ENCODE measurements around the gene ENTPD1. TPM values are rescaled to one million over a fixed set of nuclear protein-coding genes. Genes with fewer than 3 reads are reported as not detected.
"Not testable (repeated sequence)": the region's sequence is repeated elsewhere in the genome, so short reads cannot be mapped to it uniquely, and the experiment has no call there.

ENTPD1 gene
- polyA plus RNA-seq, 3 donors, result 62.2 to 71.1 (median 70.4) TPM

DNA sequence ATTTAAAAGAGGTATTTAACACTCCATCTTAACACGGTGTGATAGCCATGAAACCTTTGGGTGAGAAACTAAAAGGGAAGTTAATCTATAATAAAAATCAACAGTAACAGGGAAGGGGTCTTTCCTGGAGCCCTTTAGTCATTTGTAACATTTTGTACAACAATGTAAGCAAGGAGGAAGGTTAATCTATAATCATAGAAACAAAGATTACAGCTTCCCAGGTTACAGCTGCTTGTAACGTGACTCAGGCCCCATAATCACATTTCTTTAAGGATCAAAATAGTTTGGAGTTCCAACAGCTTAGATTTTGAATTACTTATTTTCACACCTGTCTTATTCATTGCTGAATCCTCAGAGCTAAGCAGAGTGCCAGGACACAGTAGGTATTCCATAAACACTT is 133.9 kb downstream of the ENTPD1 start:
- no peaks in the 10 kb centered on the region for H3K79me2 ChIP-seq (ENCODE audit: insufficient read depth, low read length)
- peaks cover 34 to 42% of the 10 kb centered on the region in 2 donors for H3K36me3 Mint-ChIP-seq

GRCh38 chr10:95896071-95896850 is 140.3 kb downstream of the ENTPD1 start:
- Histone ChIP-seq H3K27me3 (ENCODE audit: control insufficient read depth in 2 of 2, insufficient read depth in 2 of 2, low read length in 2 of 2) (no peaks in the 10 kb centered on the region), H3K9me3 (replicated peaks in 1 of 2; ENCODE audit: control insufficient read depth in 1 of 2, insufficient read depth in 1 of 2, low read length in 2 of 2) (no peaks in the 10 kb centered on the region), H3K9ac (ENCODE audit: insufficient read depth, low read length, poor library complexity, severe bottlenecking) (no peak overlapping the region), H3K36me3 (replicated peaks in 1 of 2; ENCODE audit: control insufficient read depth in 1 of 2, insufficient read depth in 2 of 2, low read length in 2 of 2) (peaks cover 0 to 8% of the 10 kb centered on the region in 2 donors), H3K27ac (ENCODE audit: low read depth in 1 of 2, low read length in 2 of 2) (peak overlapping the region in 1 of 2 donors; percentile 63), H2AFZ (ENCODE audit: insufficient read depth, low read depth, low read length, poor library complexity, severe bottlenecking) (peak overlapping the region; percentile 32), H3K4me1 (ENCODE audit: control insufficient read depth in 1 of 2, insufficient read depth in 2 of 2, low read length in 2 of 2) (peaks cover 9 to 11% of the 10 kb centered on the region in 2 donors), H4K20me1 (ENCODE audit: insufficient read depth, low read length) (no peaks in the 10 kb centered on the region), H3K79me2 (ENCODE audit: insufficient read depth, low read length) (no peaks in the 10 kb centered on the region), H3K4me2 (replicated peaks; ENCODE audit: extremely low read depth, low read length, poor library complexity, severe bottlenecking) (no peak overlapping the region), H3K4me3 (replicated peaks in 1 of 3; ENCODE audit: low read depth in 2 of 3, low read length in 3 of 3) (no peak overlapping the region)
- Mint-ChIP-seq H3K9me3 (no peaks in the 10 kb centered on the region), H3K36me3 (peaks cover 33 to 34% of the 10 kb centered on the region in 2 donors), H3K27me3 (ENCODE audit: low read depth in 3 of 3) (no peaks in the 10 kb centered on the region), H3K4me3 (no peak overlapping the region), H3K4me1 (peaks cover 12% of the 10 kb centered on the region), H3K27ac (peak overlapping the region; percentile 16 to 81 (median 72))
- intact Hi-C loops (cut with micrococcal nuclease), result no loop called here
- DNase-seq, result peak; percentile 31 to 48 (median 32)
- TF ChIP-seq, protein P1, sequence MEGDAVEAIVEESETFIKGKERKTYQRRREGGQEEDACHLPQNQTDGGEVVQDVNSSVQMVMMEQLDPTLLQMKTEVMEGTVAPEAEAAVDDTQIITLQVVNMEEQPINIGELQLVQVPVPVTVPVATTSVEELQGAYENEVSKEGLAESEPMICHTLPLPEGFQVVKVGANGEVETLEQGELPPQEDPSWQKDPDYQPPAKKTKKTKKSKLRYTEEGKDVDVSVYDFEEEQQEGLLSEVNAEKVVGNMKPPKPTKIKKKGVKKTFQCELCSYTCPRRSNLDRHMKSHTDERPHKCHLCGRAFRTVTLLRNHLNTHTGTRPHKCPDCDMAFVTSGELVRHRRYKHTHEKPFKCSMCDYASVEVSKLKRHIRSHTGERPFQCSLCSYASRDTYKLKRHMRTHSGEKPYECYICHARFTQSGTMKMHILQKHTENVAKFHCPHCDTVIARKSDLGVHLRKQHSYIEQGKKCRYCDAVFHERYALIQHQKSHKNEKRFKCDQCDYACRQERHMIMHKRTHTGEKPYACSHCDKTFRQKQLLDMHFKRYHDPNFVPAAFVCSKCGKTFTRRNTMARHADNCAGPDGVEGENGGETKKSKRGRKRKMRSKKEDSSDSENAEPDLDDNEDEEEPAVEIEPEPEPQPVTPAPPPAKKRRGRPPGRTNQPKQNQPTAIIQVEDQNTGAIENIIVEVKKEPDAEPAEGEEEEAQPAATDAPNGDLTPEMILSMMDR (IDR thresholded peaks at IDR 0.05), result no peak
- 95% methylated on average over 3 of the region's 4 CpGs for WGBS (ENCODE audit: insufficient coverage)

More for the DNA sequence above, 133.9 kb downstream of the ENTPD1 start:
- no CpG with 5 or more reads among the region's 2 CpGs for WGBS (ENCODE audit: insufficient coverage)
- Histone ChIP-seq H3K36me3 (replicated peaks in 1 of 2; ENCODE audit: control insufficient read depth in 1 of 2, insufficient read depth in 2 of 2, low read length in 2 of 2) (peaks cover 0 to 15% of the 10 kb centered on the region in 2 donors), H3K9ac (ENCODE audit: insufficient read depth, low read length, poor library complexity, severe bottlenecking) (no peak overlapping the region), H3K4me3 (replicated peaks in 1 of 3; ENCODE audit: low read depth in 2 of 3, low read length in 3 of 3) (no peak overlapping the region), H3K4me2 (replicated peaks; ENCODE audit: extremely low read depth, low read length, poor library complexity, severe bottlenecking) (no peak overlapping the region), H3K4me1 (ENCODE audit: control insufficient read depth in 1 of 2, insufficient read depth in 2 of 2, low read length in 2 of 2) (no peaks in the 10 kb centered on the region), H3K27me3 (ENCODE audit: control insufficient read depth in 2 of 2, insufficient read depth in 2 of 2, low read length in 2 of 2) (no peaks in the 10 kb centered on the region), H4K20me1 (ENCODE audit: insufficient read depth, low read length) (no peaks in the 10 kb centered on the region), H3K27ac (ENCODE audit: low read depth in 1 of 2, low read length in 2 of 2) (no peak overlapping the region), H3K9me3 (replicated peaks in 1 of 2; ENCODE audit: control insufficient read depth in 1 of 2, insufficient read depth in 1 of 2, low read length in 2 of 2) (no peaks in the 10 kb centered on the region), H2AFZ (ENCODE audit: insufficient read depth, low read depth, low read length, poor library complexity, severe bottlenecking) (no peak overlapping the region)
- no peak for DNase-seq
- intact Hi-C loops (cut with micrococcal nuclease), result no loop called here
- TF ChIP-seq, protein P1 (IDR thresholded peaks at IDR 0.05), result no peak
- Mint-ChIP-seq H3K27ac (no peak overlapping the region), H3K9me3 (no peaks in the 10 kb centered on the region), H3K27me3 (ENCODE audit: low read depth in 3 of 3) (no peaks in the 10 kb centered on the region), H3K4me1 (no peaks in the 10 kb centered on the region), H3K4me3 (no peak overlapping the region)

DNA sequence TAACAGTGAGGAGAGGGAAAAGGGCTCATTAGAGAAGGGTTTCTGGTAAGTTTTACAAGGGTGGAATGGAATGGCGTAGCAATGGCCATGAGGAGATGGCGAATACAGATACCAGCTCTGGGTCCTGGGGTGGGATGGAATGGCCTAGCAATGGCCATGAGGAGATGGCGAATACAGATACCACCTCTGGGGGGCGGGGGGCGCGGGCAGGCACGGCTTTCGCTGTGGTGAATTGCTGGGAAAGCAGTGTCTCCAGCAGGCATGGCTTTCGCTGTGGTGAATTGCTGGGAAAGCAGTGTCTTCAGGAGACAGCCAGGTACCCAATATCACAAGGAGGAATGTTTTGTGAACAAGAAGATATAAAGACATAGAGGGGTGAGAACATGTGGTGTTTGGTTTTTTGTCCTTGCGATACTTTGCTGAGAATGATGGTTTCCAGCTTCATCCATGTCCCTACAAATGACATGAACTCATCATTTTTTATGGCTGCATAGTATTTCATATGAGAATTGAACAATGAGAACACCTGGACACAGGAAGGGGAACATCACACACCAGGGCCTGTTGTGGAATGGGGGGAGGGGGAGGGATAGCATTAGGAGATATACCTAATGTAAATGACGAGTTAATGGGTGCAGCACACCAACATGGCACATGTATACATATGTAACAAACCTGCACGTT is 150.1 kb downstream of the ENTPD1 start:
- DNase-seq; H3K27me3 Mint-ChIP-seq (ENCODE audit: low read depth in 3 of 3); intact Hi-C loops (cut with micrococcal nuclease); H3K27ac Mint-ChIP-seq; H3K27me3 ChIP-seq (ENCODE audit: control insufficient read depth in 2 of 2, insufficient read depth in 2 of 2, low read length in 2 of 2); H3K4me3 ChIP-seq (replicated peaks in 1 of 3; ENCODE audit: low read depth in 2 of 3, low read length in 3 of 3); H2AFZ ChIP-seq (ENCODE audit: insufficient read depth, low read depth, low read length, poor library complexity, severe bottlenecking); H3K27ac ChIP-seq (ENCODE audit: low read depth in 1 of 2, low read length in 2 of 2); H3K4me3 Mint-ChIP-seq; H3K9me3 ChIP-seq (replicated peaks in 1 of 2; ENCODE audit: control insufficient read depth in 1 of 2, insufficient read depth in 1 of 2, low read length in 2 of 2); H3K9ac ChIP-seq (ENCODE audit: insufficient read depth, low read length, poor library complexity, severe bottlenecking); H3K4me1 ChIP-seq (ENCODE audit: control insufficient read depth in 1 of 2, insufficient read depth in 2 of 2, low read length in 2 of 2); H3K9me3 Mint-ChIP-seq; H4K20me1 ChIP-seq (ENCODE audit: insufficient read depth, low read length); H3K4me2 ChIP-seq (replicated peaks; ENCODE audit: extremely low read depth, low read length, poor library complexity, severe bottlenecking); H3K79me2 ChIP-seq (ENCODE audit: insufficient read depth, low read length); H3K36me3 ChIP-seq (replicated peaks in 1 of 2; ENCODE audit: control insufficient read depth in 1 of 2, insufficient read depth in 2 of 2, low read length in 2 of 2): not testable (repeated sequence)
- H3K4me1 Mint-ChIP-seq, result peaks cover 15% of the 10 kb centered on the region
- H3K36me3 Mint-ChIP-seq, result peaks cover 2 to 14% of the 10 kb centered on the region in 2 donors
- WGBS (ENCODE audit: insufficient coverage), result 100% methylated on average over 7 of the region's 12 CpGs

Data from CD14-positive monocyte (primary cell).